IPS-NIHi7 (cell line): ENCODE data around the gene VAC14.

Source experiments
- DNase-seq: peaks from one replicate; pipeline ENCODE4 v3.0.0; 2012; ENCODE audit warnings: mixed read lengths; ENCODE audit errors: extremely low spot score

The VAC14 gene

DNA sequence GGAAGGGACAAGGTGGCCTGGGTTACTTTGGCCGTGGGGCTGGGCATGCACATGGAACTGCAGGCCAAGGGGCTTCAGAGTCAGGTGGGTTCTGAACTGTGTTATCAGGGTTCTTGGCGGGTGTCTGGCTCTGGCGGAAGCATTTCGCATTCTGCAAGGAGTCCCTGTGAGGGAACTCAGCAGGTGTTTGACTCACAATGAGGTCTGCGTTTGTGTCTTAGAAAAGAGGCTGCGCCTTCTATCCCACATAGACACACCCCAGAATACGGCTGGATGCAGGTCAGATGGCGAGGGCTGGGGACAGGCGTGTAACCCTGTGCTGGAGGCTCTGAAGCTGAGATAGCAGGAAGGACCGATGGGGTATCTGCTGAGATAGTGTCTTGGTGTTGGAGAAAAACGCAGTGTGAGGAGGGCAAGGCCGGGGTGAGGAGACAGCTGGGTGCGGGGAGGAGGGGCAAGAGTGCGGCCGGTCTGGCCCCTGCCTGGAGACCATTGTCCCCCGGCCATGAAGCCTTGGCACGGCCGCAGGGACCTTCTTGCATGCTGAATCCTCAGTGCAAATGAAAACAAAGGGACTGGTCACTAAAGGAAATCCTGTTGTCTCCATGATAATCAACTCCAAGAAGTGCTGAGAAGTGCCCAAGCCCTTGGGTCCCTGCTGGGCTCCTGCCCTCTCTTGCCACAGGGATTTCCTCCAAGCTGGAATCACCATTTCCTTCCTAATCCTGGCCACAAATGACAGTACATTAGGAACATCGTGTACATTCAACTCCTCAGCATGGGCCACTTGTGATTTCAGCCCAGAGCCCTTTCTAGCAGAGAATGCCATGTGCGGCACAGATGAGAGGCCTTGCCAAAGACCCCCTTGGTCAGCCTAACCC is 92.4 kb downstream of the VAC14 start:
- no peak for DNase-seq

DNA sequence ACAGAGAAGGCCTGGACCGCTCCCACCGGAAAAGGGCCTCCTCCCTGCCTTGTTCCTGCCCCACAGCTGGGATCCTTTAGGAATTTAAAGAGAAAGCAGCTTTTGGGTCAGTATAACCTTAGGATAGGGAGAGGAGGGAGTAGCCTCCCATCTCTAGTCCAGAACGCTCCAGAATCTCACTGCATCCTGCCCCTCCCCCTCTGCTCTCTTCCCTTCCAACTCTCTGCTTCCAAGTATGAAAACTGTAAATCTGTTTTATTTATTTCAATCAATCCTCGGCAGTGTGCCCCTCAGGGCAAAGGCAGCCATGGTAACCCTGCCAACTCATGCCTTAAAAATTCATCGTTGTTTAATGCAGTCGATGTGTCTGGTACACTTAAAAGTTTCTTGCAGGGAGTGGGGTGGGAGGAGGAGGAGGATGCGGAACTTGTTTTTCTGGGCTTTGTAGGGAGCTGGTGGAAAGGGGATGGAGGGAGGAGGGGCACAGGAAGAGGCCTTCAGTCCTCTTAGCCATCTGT is 94.0 kb downstream of the VAC14 start:
- no peak for DNase-seq

DNA sequence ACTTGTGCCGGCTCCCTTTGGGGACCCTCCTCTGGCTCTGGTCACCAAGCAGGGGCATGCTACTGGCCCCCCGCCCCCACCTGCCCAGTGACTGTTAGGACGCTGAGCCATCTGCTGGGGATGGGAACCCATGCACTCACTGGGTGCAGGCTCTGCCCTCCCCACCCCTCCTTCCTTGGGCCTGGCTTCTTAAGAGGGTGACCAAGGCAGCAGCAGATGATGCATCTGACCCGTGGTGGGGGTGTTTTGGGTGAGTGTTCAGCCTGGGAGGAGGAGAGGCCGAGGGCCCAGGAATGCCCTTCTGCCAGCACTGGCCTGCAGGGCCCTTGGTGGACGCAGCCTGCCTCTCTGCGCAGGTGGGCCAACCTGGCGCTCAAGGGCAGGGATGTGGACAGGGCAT is 95.9 kb downstream of the VAC14 start:
- DNase-seq, result no peak

DNA sequence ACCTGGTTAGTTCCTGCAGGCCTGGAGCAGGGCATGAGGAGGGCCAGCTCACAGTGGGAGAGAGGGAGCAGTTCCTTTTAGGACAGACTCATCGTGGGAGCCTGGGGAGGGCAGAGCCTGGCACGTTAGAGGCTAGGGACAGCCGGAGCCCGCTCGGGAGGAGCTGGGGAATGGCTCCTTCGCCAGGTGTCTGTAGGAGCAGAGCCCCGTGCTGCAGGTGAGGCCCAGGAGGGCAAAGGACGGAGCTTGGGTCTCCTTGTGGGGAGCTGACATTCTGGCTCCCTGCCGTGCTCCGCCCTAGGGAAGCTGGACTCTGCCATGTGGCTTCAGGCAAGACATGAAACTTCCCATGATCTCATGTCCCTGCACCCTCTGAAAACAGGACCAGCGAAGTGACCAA is 96.4 kb downstream of the VAC14 start:
- DNase-seq, result no peak

DNA sequence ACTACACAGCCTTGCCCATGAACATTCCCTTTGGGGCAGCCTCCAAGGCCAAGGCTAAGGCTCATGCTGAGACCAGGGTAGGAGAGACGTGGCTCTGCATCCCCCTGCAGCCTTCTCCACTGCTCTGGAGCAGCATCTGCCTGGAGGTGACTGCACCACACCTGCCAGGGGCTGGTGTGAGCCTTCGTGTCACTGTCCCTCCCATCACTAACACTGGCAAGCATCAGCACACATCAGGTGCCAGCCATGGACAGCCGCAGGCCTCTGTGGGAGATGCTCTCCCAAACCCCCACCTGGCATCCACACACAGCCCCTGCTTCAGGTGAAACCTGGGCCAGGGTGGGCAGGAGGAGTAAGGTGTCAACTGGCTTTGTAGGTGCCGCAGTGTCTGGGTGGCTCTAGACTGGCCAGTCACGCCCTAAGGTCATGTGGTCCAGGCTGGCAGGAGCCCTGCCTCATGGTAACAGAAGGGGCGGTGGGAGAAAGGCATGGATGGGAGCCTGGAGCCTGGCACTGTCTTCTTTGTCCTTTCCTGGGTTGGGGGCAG is 97.0 kb downstream of the VAC14 start:
- no peak for DNase-seq

DNA sequence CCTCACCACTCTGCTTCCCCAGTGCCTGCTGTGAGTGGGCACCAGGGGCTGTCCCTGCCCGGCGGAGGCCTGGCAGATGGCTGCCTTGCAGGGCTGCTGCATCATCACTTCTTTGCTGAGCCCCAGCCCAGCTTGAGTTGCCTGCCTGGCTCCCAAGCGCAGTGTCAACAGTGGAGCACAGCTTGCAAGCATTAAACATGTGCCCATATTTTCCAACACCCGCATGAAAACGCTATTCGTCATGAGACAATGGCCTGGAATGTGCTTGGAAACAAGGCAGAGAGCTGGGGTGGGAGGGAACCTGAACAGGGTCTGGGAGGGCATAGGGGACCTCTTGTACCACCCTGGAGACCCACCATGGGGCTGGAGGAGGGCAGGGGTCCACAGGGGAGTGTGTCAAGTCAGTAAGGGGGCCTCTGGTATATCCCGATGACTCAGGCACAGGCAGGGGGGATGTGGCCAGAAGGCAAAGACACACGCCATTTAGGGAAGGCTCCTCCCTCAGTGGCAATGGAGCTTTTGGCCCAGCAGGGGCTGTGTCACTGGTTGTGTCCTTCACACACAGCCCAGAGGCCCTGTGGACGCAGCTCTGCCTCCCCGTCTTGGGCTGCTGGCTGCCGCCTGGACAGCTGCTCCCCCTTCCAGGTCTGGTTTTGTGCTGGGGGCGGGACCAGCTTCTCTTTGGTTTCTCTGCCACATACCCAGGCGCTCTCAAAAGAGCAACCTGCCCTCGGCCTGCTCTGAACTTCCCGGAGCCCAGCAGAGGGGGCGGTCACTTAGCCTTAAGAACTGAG is 97.7 kb downstream of the VAC14 start:
- peak; percentile 77 for DNase-seq

DNA sequence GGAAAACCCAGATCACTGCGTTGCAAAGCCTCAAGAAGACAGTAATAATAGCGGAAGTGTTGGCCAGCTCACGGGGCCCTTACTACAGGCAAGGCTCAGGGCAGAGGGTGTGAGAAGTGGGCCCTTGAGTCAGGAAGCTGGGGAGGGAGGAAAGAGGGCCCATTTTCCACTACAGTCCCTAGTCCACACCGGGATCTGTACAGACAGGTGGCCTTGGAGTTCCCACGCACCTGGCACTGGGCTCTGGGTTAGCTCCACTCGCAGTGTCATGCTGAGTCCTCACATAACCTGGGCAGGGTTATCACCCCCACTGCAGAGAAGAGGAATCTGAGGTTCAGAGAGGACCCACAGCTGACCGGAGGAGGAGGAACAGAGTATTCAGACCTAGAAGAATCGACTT is 98.3 kb downstream of the VAC14 start:
- no peak for DNase-seq

DNA sequence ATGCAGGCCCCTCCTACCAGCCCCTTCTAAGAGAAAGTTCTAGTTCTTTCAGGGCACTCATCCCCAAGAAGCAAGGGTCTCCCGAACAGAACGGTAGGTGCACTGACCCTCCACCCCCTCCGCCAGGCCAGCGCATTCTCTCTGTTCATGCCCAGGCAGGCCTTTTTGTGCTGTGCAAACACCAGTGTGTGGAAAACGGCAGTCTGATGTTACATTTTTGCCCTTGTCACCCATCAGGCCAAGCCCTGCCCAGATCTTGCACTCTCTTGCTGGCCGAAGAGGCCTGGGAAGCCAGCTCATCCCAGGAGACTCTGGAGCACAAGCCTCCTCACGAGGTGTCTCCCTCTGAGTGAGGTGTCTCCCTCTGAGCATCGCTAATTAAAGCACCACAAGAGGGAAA is 99.0 kb downstream of the VAC14 start:
- DNase-seq, result no peak

DNA sequence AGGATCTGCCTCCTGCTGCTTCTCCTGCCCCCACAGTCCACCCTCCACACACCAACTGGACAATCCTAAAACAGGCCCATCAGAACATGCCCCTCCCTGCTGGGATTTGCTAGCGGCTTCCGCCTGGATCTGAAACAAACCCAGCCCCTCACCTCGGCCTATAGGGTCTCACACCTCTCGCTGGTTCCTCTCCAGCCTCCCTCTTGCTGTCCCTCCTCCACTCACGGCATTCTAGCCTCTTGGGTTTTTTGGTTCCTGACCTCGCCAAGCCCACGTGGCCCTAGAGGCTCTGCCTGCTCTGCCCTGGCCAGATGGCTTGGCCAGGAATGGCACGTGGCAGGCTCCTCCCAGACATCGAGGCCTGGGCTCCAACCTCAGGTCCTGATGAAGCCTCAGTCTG is 99.4 kb downstream of the VAC14 start:
- DNase-seq, result no peak

DNA sequence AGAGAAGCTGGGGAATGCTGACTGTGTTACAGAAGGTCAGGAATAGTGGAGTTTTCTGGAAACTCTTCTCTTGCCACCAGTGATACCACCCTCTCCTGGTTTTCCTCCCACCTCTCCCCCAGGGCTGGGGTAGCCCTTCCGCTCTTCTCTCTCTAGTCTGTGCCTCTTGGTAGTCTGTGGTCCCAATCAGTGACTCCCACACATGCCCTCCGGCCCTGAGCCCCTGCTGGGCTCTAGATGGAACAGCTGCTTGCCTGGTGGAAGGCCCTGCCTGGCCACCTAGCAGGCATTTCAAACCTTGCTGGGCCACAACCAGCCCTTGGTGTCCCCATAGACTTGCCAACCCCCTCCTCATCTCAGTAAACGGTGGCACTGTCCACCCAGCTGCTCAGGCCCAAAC is 99.9 kb downstream of the VAC14 start:
- no peak for DNase-seq

DNA sequence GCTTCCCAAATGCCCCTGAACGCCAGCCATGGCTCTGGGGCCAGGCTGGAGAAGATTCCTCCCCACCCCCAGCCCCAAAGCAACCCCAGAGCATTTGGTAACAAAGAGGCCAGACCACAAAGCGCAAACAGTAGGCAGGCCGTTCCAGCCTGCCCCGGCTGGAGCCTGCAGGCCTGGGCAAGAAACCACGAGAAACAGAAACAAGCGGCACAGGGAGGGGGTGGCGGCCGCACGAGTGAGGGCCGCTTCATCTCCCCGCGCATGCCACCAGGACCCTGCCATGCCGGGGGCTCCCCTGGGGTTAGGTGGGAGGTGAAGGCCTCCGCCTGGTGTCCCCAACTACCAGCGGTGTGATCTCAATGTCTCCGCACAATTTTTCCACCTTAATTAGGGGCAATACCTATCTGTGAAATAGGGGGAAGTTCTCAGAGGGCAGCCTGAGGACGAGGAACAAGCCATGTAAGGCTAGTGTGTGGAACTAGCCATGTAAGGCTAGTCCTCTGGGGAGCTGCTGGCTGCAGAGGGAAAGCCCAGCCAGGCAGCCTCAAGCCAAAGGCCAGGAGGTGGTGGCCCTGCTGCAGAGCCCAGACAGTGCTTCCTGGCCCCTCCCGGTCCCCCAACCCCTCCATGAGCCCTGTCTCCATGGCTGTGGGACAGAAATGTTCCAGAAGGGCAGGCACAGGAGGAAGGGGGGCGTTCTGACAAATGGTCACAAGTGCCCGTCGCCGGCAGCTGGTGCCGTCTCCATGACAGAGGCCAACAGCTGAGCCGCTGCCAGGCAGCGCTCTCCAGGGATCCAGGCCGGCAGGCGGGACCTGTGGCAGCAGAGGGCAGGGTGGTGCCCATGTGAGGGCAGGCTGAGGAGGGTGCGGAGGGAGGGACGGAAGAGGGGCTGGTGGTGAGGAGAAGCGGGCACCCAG is 100.6 kb downstream of the VAC14 start:
- no peak for DNase-seq

DNA sequence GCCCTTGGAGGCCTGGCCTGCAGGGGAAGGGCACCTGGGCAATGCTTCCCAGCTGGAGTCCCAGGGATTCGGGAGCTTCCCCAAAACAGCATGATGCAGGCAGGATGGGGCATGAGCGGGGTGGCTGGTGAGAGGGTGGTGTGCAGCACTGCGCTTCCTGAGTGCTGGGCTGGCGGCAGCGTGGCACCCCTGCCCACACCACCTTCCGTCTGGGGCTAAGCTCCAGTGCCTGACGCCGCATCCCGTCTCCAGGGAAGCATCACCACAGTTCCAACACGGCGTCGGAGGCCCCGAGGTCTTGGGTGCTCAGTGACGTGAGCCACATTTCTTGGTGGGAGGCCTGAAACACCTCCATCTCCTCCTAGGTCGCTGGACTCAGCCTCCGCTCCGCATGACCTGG is 101.3 kb downstream of the VAC14 start:
- DNase-seq, result no peak

DNA sequence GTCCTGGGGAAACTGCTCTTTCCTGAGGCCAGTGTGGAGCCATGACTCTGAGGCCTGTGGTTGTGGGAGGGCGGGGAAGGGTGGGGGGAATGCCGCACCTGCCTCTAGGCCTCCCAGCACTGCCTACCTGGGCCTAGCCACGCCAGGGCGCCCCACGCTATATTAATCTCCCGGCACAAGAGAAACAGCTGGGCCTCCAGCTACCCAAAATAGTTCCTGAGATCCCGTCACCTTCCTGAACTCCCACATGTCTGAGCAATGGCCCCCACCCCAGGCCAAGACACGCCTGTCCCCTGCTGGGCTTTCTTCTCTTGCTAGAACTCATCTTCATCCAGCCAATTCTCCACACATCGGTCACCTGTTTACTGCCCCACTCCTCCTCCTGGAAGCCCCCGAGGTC is 102.1 kb downstream of the VAC14 start:
- DNase-seq, result no peak

DNA sequence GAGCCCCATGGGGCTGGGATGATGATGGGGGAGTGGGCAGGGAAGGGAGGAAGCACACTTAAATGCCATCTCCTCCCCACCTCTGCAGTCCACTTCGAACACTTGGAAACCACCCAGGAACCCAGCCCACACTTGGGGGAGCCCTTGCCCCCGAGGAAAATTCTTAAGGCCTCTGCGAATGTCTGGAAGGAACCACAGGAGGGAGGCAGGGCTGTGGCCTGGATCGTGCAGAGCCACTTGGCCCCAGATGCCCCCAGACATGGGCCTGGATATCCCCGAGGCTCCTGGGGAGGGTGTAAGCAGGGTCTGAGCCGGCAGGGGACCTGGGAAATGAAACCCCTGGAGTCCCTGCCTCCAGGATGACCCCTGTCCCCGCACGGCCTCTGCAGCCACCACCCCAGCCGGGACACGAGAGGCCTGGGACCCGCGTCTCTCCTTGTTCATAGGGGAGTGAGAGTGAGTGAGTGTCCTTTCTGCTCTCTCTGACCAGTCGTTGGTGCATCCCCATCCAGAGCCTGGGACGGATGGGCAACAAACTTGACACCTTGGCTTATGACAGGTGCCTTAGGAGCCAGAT is 103.3 kb downstream of the VAC14 start:
- DNase-seq, result no peak

DNA sequence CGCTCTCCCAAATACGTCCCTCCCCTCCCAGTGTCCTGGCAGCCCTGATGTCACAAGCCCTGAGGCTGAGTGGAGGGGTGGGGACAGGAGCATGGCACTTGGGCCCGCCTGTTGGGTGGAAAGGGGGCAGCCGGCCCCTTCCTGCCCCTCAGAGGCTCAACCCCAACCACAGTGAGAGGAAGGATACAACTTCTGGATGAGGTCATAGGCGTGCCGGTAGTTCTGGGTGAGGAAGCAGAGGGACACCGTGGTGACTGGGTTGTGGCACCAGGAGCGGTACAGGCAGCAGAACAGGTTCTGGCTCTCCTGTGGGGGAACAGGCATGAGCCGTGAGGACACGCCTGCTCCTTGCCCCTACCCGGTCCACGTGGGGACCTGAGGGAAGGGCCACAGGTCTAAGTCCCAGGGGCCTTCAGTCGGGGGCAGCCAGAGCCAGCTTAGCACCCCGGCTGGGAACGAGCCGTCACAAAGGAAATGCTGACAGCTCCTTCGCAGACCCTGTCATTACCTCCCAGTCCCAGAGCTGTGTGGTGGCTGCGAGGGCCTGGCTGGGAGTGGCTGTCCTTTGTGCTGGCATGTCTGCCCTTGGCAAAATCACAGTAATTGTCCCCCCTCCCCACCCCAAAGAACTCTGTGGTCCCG is 103.9 kb downstream of the VAC14 start:
- DNase-seq, result no peak

DNA sequence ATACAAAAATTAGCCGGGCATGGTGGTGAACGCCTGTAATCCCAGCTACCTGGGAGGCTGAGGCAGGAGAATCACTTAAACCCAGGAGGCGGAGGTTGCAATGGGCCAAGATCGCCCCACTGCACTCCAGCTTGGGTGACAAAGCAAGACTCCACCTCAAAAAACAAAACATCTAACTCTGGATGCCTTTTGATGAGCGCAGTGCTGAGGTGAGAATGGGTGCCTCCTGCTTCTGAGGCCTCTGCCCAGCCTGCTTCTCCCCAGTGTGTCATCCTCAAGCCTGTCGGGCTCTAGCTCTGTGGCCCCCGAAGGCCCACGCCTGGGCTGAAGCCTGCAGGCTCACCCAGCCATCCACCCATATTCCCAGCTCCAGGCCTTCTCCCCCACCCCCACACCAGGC is 104.6 kb downstream of the VAC14 start:
- no peak for DNase-seq

DNA sequence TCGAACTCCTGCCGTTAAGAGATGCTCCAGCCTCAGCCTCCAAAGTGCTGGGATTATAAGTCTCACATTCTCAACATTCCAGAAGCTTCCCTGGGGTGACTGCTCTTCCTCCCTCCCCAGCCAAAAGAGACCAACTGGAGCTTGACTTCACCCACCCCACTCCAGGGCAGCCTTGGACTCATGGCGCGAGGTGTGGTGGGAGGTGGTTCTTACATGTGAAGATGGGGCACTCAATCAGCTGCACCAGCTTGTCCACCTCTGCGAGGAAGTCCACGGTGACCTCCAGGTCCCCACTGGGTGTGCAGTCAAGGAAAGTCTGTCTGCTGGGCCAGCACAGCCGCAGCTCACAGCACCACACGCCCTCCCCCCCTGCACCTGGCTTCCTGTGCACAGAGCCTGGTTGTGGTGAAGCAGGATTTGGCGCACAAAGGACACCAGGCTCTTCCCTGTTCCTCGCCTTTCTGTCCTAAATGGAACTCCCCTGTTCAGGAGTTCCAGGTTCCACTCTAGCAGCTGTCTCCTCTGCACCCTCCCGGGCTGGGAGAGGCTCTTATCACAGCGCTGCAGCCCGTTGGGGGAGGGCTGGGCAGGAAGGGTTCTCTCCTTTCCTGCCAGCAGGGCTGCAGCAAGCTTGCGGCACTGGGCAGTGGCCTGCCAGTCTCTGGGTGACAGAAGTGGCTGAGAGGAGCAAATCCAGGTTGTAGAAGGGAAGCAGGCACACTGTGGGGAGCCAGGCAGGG is 105.5 kb downstream of the VAC14 start:
- DNase-seq, result no peak

DNA sequence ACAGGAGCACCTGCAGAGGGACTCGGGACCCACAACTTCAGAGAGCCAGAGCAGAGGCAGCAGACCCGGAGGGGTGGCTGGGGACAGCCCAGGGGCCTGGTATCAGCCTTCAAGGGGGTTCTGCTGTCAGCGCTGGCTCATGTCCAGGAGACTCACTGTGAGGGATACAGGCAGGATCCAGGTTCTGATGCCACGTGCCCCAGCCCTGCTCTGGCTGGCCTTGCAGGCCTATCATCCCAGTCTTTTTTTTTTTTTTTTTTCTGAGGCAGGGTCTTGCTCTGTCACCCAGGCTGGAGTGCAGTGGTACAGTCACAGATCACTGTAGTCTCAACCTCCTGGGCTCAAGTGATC is 106.1 kb downstream of the VAC14 start:
- DNase-seq, result no peak

DNA sequence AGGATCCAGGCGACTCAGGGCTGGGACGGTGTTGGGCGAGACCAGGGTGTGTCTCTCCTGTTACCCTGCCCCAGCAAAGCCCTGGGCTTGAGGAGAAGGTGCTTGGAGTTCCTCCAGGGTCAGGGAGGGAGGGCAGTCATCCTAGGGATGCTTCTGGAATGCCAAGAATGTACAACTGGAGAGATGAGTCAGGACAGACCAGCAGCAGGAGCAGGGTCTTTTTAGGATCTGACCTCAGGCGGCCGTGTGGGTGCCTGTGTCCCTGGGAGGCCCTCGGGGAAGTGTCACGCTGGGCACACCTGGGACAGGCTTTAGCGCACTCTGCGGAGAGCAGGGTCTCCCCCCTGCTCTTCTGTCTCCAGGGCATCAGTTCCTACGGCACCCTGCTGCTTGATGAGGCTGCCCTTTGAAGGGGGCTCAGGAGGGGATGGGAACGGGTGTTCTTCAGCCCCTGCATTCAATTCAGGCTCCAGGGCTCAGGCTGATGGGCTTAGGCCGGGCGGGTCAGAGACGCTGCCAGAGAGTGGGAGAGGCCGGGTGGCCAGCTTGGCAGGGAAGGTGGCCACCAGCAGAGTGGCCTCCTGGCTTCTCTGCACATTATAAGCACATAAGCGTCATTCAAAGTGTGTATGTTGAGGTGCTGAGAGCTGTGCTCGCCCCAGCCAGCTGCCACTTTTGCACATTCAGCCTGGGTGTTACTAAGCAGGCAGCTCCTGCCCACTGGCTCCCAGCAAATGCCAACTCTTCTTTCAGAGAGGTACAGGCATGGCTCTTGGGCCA is 106.7 kb downstream of the VAC14 start:
- DNase-seq, result peak; percentile 79
